ENCODE results near the gene MTX2.
"Not testable (repeated sequence)": the region's sequence is repeated elsewhere in the genome, so short reads cannot be mapped to it uniquely, and the experiment has no call there.

The MTX2 gene

DNA sequence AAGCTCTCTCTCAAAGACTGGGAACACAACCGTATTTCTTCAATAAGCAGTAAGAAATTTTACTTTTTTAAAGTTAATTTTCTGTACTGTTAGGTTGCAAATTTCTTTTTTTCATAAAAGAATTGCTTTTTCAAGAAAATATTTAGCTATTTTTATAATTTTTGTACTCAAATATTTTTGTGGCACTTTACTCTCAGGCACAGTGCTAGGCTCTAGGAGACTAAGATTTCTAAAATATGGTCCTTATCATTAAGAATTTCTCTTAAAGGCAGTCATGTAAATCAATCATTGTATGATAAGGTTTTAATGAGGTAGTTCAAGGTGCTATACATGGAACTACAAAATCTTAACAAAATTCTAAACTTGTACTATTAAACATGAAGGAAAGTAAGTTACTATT, 61.4 kb downstream of the MTX2 start:
- H3K27ac ChIP-seq (ENCODE audit: low read length): no peak overlapping the region
- H3K9me3 ChIP-seq (ENCODE audit: control insufficient read depth, low read depth, low read length): no peaks in the 10 kb centered on the region
- H3K9ac ChIP-seq (ENCODE audit: low read length): no peak overlapping the region
- no peaks in the 10 kb centered on the region for H3K27me3 ChIP-seq (ENCODE audit: control insufficient read depth, insufficient read depth, low read length)
- H3K4me1 ChIP-seq (ENCODE audit: control insufficient read depth, low read depth, low read length): peaks cover 26% of the 10 kb centered on the region
- H3K4me3 ChIP-seq (ENCODE audit: low read length): no peak overlapping the region
- peaks cover 4% of the 10 kb centered on the region for H3K36me3 ChIP-seq (ENCODE audit: control insufficient read depth, low read depth, low read length)

DNA sequence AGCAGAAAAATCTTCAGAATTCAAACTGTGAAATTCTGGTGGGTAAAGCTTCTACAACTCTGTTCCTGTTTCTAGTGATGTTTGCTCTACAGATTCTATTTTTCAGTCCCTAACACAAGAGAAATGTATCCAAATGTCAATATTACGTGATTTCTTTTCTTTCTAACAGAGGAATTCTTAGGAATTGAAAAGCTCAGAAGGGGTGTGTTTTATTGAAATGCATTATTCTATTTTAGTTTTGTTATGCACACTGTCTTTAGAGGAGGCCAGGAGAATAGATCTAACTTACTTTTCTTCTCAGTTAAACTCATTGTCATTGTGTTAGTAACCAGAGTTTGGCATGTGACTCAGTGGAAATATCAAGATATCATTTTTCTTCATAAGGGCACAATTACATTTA, 62.4 kb downstream of the MTX2 start:
- no peaks in the 10 kb centered on the region for H3K27me3 ChIP-seq (ENCODE audit: control insufficient read depth, insufficient read depth, low read length)
- peak overlapping the region; percentile 3 for H3K4me3 ChIP-seq (ENCODE audit: low read length)
- peaks cover 18% of the 10 kb centered on the region for H3K4me1 ChIP-seq (ENCODE audit: control insufficient read depth, low read depth, low read length)
- no peak overlapping the region for H3K9ac ChIP-seq (ENCODE audit: low read length)
- H3K36me3 ChIP-seq (ENCODE audit: control insufficient read depth, low read depth, low read length): peaks cover 4% of the 10 kb centered on the region
- H3K27ac ChIP-seq (ENCODE audit: low read length): no peak overlapping the region
- no peaks in the 10 kb centered on the region for H3K9me3 ChIP-seq (ENCODE audit: control insufficient read depth, low read depth, low read length)

DNA sequence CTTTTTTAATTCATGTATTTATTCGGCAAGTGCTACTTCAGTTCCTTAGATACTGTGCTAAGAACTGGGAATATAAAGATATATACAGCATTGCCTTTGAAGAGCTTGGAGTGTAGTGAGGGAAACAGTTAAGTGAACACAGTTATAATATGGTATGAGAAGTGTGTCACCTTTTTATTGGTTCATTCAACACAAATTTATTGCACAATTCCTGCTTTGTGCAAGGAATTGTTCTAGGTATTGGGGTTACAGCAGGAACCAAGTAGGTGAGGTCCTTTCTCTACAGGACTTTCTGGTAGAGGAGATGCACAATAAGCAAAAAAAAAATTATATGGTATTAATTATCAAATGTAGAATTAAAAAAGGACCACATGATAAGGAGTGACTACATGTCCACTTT, 65.5 kb downstream of the MTX2 start:
- H3K4me3 ChIP-seq (ENCODE audit: low read length): no peak overlapping the region
- H3K4me1 ChIP-seq (ENCODE audit: control insufficient read depth, low read depth, low read length): peaks cover 12% of the 10 kb centered on the region
- H3K9me3 ChIP-seq (ENCODE audit: control insufficient read depth, low read depth, low read length): no peaks in the 10 kb centered on the region
- peaks cover 6% of the 10 kb centered on the region for H3K36me3 ChIP-seq (ENCODE audit: control insufficient read depth, low read depth, low read length)
- H3K27ac ChIP-seq (ENCODE audit: low read length): no peak overlapping the region
- H3K9ac ChIP-seq (ENCODE audit: low read length): no peak overlapping the region
- no peaks in the 10 kb centered on the region for H3K27me3 ChIP-seq (ENCODE audit: control insufficient read depth, insufficient read depth, low read length)

DNA sequence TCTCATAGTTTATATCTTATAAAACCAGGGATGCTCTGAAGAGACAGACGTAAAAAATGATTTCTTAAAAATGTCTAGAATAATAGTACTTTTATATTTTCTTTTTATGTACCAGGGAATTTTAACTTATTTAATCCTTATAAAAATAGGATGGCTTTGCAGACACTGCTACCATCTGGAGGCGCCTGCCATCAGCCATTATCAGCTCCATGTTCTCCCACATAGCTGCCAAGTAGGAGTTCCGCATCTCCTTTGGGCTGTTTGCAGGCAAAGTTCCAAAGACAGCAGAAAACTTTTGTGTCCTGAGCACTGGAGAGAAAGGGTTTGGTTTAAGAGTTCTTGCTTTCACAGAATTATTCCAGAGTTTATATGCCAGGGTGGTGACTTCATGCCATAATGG, 69.2 kb downstream of the MTX2 start:
- Histone ChIP-seq H3K4me3 (ENCODE audit: low read length) (no peak overlapping the region), H3K36me3 (ENCODE audit: control insufficient read depth, low read depth, low read length) (peaks cover 6% of the 10 kb centered on the region), H3K9ac (ENCODE audit: low read length) (no peak overlapping the region), H3K27ac (ENCODE audit: low read length) (no peak overlapping the region), H3K4me1 (ENCODE audit: control insufficient read depth, low read depth, low read length) (no peaks in the 10 kb centered on the region), H3K9me3 (ENCODE audit: control insufficient read depth, low read depth, low read length) (no peaks in the 10 kb centered on the region), H3K27me3 (ENCODE audit: control insufficient read depth, insufficient read depth, low read length) (no peaks in the 10 kb centered on the region)

GRCh38 chr2:176339208-176339607, 70.0 kb downstream of the MTX2 start:
- H3K4me3 ChIP-seq (ENCODE audit: low read length): no peak overlapping the region
- no peaks in the 10 kb centered on the region for H3K9me3 ChIP-seq (ENCODE audit: control insufficient read depth, low read depth, low read length)
- H3K27ac ChIP-seq (ENCODE audit: low read length): no peak overlapping the region
- H3K27me3 ChIP-seq (ENCODE audit: control insufficient read depth, insufficient read depth, low read length): no peaks in the 10 kb centered on the region
- no peak overlapping the region for H3K9ac ChIP-seq (ENCODE audit: low read length)
- peaks cover 6% of the 10 kb centered on the region for H3K36me3 ChIP-seq (ENCODE audit: control insufficient read depth, low read depth, low read length)
- no peaks in the 10 kb centered on the region for H3K4me1 ChIP-seq (ENCODE audit: control insufficient read depth, low read depth, low read length)

DNA sequence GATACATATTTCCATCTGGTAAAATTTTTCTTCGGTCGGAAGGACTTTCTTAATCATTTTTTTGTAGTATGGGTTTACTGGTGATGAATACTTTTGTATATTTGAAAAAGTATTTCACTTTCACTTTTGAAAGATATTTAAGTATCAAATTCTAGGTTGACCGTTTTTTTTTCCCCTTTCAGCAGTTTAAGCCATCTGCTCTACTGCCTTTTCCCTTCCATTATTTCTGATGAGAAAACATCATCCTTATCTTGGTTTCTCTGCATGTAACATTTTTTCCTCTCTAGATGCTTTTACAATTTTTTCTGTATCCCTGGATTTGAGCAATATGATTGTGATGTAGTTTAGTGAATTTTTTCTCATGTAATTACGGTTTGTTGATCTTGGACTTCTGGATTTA, 87.0 kb downstream of the MTX2 start:
- Histone ChIP-seq H3K4me1 (ENCODE audit: control insufficient read depth, low read depth, low read length) (no peaks in the 10 kb centered on the region), H3K27ac (ENCODE audit: low read length) (no peak overlapping the region), H3K4me3 (ENCODE audit: low read length) (no peak overlapping the region), H3K9ac (ENCODE audit: low read length) (no peak overlapping the region), H3K9me3 (ENCODE audit: control insufficient read depth, low read depth, low read length) (peaks cover 2% of the 10 kb centered on the region), H3K27me3 (ENCODE audit: control insufficient read depth, insufficient read depth, low read length) (no peaks in the 10 kb centered on the region), H3K36me3 (ENCODE audit: control insufficient read depth, low read depth, low read length) (no peaks in the 10 kb centered on the region)

DNA sequence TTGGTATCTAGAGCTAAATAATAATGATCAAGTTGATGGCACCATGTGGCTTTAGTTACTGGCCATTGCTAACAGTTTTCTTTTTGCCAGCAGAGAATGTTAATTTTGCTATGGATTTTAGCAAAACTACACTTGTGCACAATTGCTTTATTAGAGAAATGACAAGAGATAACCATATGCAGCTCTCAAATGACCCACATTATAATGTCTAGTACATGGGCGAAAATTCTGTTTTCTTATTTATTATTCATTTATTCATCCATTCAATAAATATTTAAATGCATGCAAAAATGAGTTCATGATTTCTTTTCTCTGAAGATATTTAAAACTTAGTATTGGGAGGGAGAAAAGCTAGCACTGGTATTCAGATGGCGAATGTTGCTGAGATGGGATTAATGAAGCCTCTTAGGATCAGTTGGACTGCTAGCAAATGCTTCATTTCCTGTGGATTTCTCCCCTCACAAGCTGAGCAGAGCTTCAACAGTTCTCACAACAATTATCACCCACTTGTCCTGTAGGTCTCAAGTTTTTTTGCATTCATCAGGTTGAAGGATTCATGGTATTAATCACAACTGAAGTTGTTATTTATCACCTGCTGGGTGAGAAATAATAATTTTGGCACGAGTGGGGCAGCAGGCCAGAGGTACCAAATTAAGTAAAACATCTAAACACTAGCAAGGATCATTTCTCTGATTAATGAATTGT, 95.2 kb downstream of the MTX2 start:
- H3K36me3 ChIP-seq (ENCODE audit: control insufficient read depth, low read depth, low read length): no peaks in the 10 kb centered on the region
- no peak overlapping the region for H3K27ac ChIP-seq (ENCODE audit: low read length)
- no peak overlapping the region for H3K4me3 ChIP-seq (ENCODE audit: low read length)
- no peak overlapping the region for H3K9ac ChIP-seq (ENCODE audit: low read length)
- H3K9me3 ChIP-seq (ENCODE audit: control insufficient read depth, low read depth, low read length): no peaks in the 10 kb centered on the region
- H3K27me3 ChIP-seq (ENCODE audit: control insufficient read depth, insufficient read depth, low read length): no peaks in the 10 kb centered on the region
- no peaks in the 10 kb centered on the region for H3K4me1 ChIP-seq (ENCODE audit: control insufficient read depth, low read depth, low read length)

DNA sequence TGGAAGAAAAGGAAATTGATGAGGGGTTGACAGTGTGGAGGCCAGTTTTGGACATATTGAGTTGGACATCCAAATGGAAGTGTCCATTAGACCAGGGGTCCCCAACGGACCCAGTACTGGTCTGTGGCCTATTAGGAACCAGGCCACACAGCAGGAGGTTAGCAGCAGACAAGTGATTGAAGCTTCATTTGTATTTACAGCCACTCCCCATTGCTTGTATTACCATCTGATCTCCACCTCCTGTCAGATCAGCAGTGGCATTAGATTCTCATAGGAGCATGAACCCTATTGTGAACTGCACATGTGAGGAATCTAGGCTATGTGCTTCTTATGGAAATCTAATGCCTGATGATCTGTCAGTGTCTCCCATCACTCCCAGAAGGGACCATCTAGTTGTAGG, 99.1 kb downstream of the MTX2 start:
- Histone ChIP-seq H3K27me3 (ENCODE audit: control insufficient read depth, insufficient read depth, low read length) (no peaks in the 10 kb centered on the region), H3K4me3 (ENCODE audit: low read length) (no peak overlapping the region), H3K27ac (ENCODE audit: low read length) (no peak overlapping the region), H3K9me3 (ENCODE audit: control insufficient read depth, low read depth, low read length) (no peaks in the 10 kb centered on the region), H3K9ac (ENCODE audit: low read length) (no peak overlapping the region), H3K4me1 (ENCODE audit: control insufficient read depth, low read depth, low read length) (no peaks in the 10 kb centered on the region), H3K36me3 (ENCODE audit: control insufficient read depth, low read depth, low read length) (no peaks in the 10 kb centered on the region)

- Histone ChIP-seq H3K4me3 (ENCODE audit: low read length) (no peak overlapping the region), H3K4me1 (ENCODE audit: control insufficient read depth, low read depth, low read length) (no peaks in the 10 kb centered on the region), H3K27ac (ENCODE audit: low read length) (no peak overlapping the region), H3K36me3 (ENCODE audit: control insufficient read depth, low read depth, low read length) (no peaks in the 10 kb centered on the region), H3K9me3 (ENCODE audit: control insufficient read depth, low read depth, low read length) (no peaks in the 10 kb centered on the region), H3K27me3 (ENCODE audit: control insufficient read depth, insufficient read depth, low read length) (no peaks in the 10 kb centered on the region), H3K9ac (ENCODE audit: low read length) (no peak overlapping the region)
These were observed 101.4 kb downstream of the MTX2 start for GRCh38 chr2:176370467-176371171.

GRCh38 chr2:176373155-176373554, 103.9 kb downstream of the MTX2 start:
- H3K9me3 ChIP-seq (ENCODE audit: control insufficient read depth, low read depth, low read length); H3K9ac ChIP-seq (ENCODE audit: low read length); H3K4me1 ChIP-seq (ENCODE audit: control insufficient read depth, low read depth, low read length); H3K4me3 ChIP-seq (ENCODE audit: low read length); H3K36me3 ChIP-seq (ENCODE audit: control insufficient read depth, low read depth, low read length); H3K27me3 ChIP-seq (ENCODE audit: control insufficient read depth, insufficient read depth, low read length); H3K27ac ChIP-seq (ENCODE audit: low read length): not testable (repeated sequence)

DNA sequence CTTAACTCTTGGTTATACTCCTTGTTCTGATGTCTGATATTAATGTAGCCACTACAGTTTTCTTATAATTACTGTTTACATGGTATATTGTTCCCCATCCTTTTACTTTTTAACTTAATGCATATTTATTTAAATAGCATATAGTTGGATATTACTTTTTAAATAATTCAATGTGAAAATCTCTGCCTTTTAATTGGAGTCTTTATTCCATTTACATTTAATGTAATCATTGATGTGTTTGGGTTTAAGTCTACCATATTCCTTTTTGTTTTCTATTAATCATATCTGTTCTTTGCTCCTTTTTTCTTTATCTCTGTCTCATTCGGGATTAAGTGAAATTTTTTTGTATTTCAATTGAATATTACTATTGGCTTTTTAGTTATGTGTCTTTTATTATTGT, 109.1 kb downstream of the MTX2 start:
- no peaks in the 10 kb centered on the region for H3K36me3 ChIP-seq (ENCODE audit: control insufficient read depth, low read depth, low read length)
- peaks cover 5% of the 10 kb centered on the region for H3K9me3 ChIP-seq (ENCODE audit: control insufficient read depth, low read depth, low read length)
- H3K4me1 ChIP-seq (ENCODE audit: control insufficient read depth, low read depth, low read length): no peaks in the 10 kb centered on the region
- no peak overlapping the region for H3K9ac ChIP-seq (ENCODE audit: low read length)
- no peaks in the 10 kb centered on the region for H3K27me3 ChIP-seq (ENCODE audit: control insufficient read depth, insufficient read depth, low read length)
- H3K27ac ChIP-seq (ENCODE audit: low read length): no peak overlapping the region
- H3K4me3 ChIP-seq (ENCODE audit: low read length): no peak overlapping the region

- no peak overlapping the region for H3K4me3 ChIP-seq (ENCODE audit: low read length)
- H3K4me1 ChIP-seq (ENCODE audit: control insufficient read depth, low read depth, low read length): no peaks in the 10 kb centered on the region
- no peaks in the 10 kb centered on the region for H3K27me3 ChIP-seq (ENCODE audit: control insufficient read depth, insufficient read depth, low read length)
- peaks cover 5% of the 10 kb centered on the region for H3K9me3 ChIP-seq (ENCODE audit: control insufficient read depth, low read depth, low read length)
- no peaks in the 10 kb centered on the region for H3K36me3 ChIP-seq (ENCODE audit: control insufficient read depth, low read depth, low read length)
- H3K27ac ChIP-seq (ENCODE audit: low read length): no peak overlapping the region
- no peak overlapping the region for H3K9ac ChIP-seq (ENCODE audit: low read length)
These were observed 111.1 kb downstream of the MTX2 start for GRCh38 chr2:176380341-176380740.
